DMS 273 (cell line): ENCODE results near the gene SLC8B1.

Source experiments
- DNase-seq: peaks from one replicate; lab custom pipeline; 2025; ENCODE audit not compliant: unreplicated experiment; lab: John Stamatoyannopoulos, UW

Gene SLC8B1

GRCh38 chr12:113334786-113335539 is at the start of gene SLC8B1:
Gene SLC8B1 (minus strand): TSS chr12:113335109. CDS start chr12:113332878, 2,231 bp downstream.
- peak; percentile 82 for DNase-seq

- DNase-seq: no peak
Observed at GRCh38 chr12:113382206-113382605, 47.3 kb upstream of the SLC8B1 start.

- DNase-seq: no peak
Observed at GRCh38 chr12:113381220-113381619, 46.3 kb upstream of the SLC8B1 start.

GRCh38 chr12:113378291-113378690 is 43.4 kb upstream of the SLC8B1 start:
- peak; percentile 11 for DNase-seq

- DNase-seq: no peak
Observed at GRCh38 chr12:113374823-113375428, 40.0 kb upstream of the SLC8B1 start.

GRCh38 chr12:113373969-113374368 is 39.1 kb upstream of the SLC8B1 start:
- DNase-seq: peak; percentile 9

GRCh38 chr12:113373440-113373839 is 38.5 kb upstream of the SLC8B1 start:
- no peak for DNase-seq

- no peak for DNase-seq
Observed at GRCh38 chr12:113372371-113372770, 37.5 kb upstream of the SLC8B1 start.

GRCh38 chr12:113371808-113372207 is 36.9 kb upstream of the SLC8B1 start:
- DNase-seq: no peak

GRCh38 chr12:113370923-113371682 is 36.2 kb upstream of the SLC8B1 start:
- DNase-seq: no peak

GRCh38 chr12:113369391-113369985 is 34.6 kb upstream of the SLC8B1 start:
- no peak for DNase-seq

GRCh38 chr12:113368331-113368730 is 33.4 kb upstream of the SLC8B1 start:
- no peak for DNase-seq

GRCh38 chr12:113366827-113367226 is 31.9 kb upstream of the SLC8B1 start:
- DNase-seq: no peak

- DNase-seq: no peak
Observed at GRCh38 chr12:113365639-113366395, 30.9 kb upstream of the SLC8B1 start.

GRCh38 chr12:113364698-113365097 is 29.8 kb upstream of the SLC8B1 start:
- DNase-seq: no peak

GRCh38 chr12:113361574-113362370 is 26.9 kb upstream of the SLC8B1 start:
- DNase-seq: no peak

- no peak for DNase-seq
Observed at GRCh38 chr12:113359939-113360748, 25.2 kb upstream of the SLC8B1 start.

GRCh38 chr12:113359133-113359938 is 24.4 kb upstream of the SLC8B1 start:
- DNase-seq: peak; percentile 68
